ENCODE data around the gene EOLA2. TPM values are rescaled to one million over a fixed set of nuclear protein-coding genes. Genes with fewer than 3 reads are reported as not detected.

Gene EOLA2
- total and polyA plus RNA-seq, 2 of the 8 experiments (the other 6 are each of a cell fraction or from before 2014, with no cell fraction given) = 19.0 to 22.5 TPM

DNA sequence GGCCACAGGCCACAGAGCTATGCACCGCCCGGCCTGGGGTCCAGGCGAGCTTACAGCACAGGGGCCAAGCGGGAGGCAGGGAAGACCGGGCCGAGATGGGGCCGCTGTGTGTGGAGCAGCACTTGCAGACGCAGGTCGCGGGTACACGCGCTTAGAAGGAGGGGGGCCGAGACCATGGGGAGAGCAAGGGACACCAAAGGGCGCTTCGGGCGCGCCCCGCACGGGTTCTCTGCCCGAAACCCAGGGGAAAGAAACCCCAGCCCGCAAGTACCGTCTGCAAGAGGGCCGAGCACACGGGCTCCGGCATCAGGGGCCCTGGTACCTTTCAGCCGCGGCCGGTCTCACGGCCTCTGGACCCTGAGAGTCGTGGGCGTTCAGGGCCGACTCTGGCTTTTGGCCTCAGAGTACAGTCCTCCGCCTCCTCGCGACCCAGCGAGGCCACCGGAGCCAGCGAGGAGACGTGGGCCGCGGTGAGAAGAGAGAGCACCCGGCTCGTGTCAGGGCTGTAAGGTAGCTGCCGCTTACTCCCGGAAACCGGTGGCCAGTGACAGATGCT, 342 bp downstream of the EOLA2 start (continued):
- TF ChIP-seq, protein P1, sequence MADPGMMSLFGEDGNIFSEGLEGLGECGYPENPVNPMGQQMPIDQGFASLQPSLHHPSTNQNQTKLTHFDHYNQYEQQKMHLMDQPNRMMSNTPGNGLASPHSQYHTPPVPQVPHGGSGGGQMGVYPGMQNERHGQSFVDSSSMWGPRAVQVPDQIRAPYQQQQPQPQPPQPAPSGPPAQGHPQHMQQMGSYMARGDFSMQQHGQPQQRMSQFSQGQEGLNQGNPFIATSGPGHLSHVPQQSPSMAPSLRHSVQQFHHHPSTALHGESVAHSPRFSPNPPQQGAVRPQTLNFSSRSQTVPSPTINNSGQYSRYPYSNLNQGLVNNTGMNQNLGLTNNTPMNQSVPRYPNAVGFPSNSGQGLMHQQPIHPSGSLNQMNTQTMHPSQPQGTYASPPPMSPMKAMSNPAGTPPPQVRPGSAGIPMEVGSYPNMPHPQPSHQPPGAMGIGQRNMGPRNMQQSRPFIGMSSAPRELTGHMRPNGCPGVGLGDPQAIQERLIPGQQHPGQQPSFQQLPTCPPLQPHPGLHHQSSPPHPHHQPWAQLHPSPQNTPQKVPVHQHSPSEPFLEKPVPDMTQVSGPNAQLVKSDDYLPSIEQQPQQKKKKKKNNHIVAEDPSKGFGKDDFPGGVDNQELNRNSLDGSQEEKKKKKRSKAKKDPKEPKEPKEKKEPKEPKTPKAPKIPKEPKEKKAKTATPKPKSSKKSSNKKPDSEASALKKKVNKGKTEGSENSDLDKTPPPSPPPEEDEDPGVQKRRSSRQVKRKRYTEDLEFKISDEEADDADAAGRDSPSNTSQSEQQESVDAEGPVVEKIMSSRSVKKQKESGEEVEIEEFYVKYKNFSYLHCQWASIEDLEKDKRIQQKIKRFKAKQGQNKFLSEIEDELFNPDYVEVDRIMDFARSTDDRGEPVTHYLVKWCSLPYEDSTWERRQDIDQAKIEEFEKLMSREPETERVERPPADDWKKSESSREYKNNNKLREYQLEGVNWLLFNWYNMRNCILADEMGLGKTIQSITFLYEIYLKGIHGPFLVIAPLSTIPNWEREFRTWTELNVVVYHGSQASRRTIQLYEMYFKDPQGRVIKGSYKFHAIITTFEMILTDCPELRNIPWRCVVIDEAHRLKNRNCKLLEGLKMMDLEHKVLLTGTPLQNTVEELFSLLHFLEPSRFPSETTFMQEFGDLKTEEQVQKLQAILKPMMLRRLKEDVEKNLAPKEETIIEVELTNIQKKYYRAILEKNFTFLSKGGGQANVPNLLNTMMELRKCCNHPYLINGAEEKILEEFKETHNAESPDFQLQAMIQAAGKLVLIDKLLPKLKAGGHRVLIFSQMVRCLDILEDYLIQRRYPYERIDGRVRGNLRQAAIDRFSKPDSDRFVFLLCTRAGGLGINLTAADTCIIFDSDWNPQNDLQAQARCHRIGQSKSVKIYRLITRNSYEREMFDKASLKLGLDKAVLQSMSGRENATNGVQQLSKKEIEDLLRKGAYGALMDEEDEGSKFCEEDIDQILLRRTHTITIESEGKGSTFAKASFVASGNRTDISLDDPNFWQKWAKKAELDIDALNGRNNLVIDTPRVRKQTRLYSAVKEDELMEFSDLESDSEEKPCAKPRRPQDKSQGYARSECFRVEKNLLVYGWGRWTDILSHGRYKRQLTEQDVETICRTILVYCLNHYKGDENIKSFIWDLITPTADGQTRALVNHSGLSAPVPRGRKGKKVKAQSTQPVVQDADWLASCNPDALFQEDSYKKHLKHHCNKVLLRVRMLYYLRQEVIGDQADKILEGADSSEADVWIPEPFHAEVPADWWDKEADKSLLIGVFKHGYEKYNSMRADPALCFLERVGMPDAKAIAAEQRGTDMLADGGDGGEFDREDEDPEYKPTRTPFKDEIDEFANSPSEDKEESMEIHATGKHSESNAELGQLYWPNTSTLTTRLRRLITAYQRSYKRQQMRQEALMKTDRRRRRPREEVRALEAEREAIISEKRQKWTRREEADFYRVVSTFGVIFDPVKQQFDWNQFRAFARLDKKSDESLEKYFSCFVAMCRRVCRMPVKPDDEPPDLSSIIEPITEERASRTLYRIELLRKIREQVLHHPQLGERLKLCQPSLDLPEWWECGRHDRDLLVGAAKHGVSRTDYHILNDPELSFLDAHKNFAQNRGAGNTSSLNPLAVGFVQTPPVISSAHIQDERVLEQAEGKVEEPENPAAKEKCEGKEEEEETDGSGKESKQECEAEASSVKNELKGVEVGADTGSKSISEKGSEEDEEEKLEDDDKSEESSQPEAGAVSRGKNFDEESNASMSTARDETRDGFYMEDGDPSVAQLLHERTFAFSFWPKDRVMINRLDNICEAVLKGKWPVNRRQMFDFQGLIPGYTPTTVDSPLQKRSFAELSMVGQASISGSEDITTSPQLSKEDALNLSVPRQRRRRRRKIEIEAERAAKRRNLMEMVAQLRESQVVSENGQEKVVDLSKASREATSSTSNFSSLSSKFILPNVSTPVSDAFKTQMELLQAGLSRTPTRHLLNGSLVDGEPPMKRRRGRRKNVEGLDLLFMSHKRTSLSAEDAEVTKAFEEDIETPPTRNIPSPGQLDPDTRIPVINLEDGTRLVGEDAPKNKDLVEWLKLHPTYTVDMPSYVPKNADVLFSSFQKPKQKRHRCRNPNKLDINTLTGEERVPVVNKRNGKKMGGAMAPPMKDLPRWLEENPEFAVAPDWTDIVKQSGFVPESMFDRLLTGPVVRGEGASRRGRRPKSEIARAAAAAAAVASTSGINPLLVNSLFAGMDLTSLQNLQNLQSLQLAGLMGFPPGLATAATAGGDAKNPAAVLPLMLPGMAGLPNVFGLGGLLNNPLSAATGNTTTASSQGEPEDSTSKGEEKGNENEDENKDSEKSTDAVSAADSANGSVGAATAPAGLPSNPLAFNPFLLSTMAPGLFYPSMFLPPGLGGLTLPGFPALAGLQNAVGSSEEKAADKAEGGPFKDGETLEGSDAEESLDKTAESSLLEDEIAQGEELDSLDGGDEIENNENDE (IDR thresholded peaks at IDR 0.05; ENCODE audit: insufficient replicate concordance, low read length) = no peak
- TF ChIP-seq SAP30 (IDR thresholded peaks at IDR 0.05; ENCODE audit: insufficient read depth, insufficient replicate concordance, low read length) (peak; percentile 74), ASH2L (IDR thresholded peaks at IDR 0.05; ENCODE audit: low read length) (peak; percentile 21), CTBP2 (IDR thresholded peaks at IDR 0.05; ENCODE audit: borderline replicate concordance, insufficient read depth, insufficient read length, low read length) (no peak), CBX8 (IDR thresholded peaks at IDR 0.05; ENCODE audit: borderline replicate concordance, low read depth, low read length) (no peak)
